ENCODE measurements around the gene ALOXE3. TPM values are rescaled to one million over a fixed set of nuclear protein-coding genes. Genes with fewer than 3 reads are reported as not detected.

Gene ALOXE3
- total RNA-seq, 1 donor from 2014 or later, result not detected

GRCh38 chr17:8084250-8084649, 34.1 kb downstream of the ALOXE3 start:
- Mint-ChIP-seq H3K36me3 (ENCODE audit: insufficient read depth) (no peaks in the 10 kb centered on the region), H3K4me3 (ENCODE audit: low read depth) (no peak overlapping the region), H3K4me1 (ENCODE audit: low read depth) (no peaks in the 10 kb centered on the region), H3K9me3 (ENCODE audit: low read depth) (no peaks in the 10 kb centered on the region), H3K27me3 (peaks cover 69% of the 10 kb centered on the region), H3K27ac (no peak overlapping the region)
- DNase-seq (ENCODE audit: low spot score, unreplicated experiment), result no peak
- no peak for TF ChIP-seq CTCF (IDR thresholded peaks at IDR 0.05; ENCODE audit: unreplicated experiment)

GRCh38 chr17:8082292-8082691, 36.0 kb downstream of the ALOXE3 start:
- Mint-ChIP-seq H3K9me3 (ENCODE audit: low read depth) (no peaks in the 10 kb centered on the region), H3K4me1 (ENCODE audit: low read depth) (no peaks in the 10 kb centered on the region), H3K36me3 (ENCODE audit: insufficient read depth) (no peaks in the 10 kb centered on the region), H3K4me3 (ENCODE audit: low read depth) (no peak overlapping the region), H3K27ac (no peak overlapping the region), H3K27me3 (peaks cover 70% of the 10 kb centered on the region)
- DNase-seq (ENCODE audit: low spot score, unreplicated experiment), result no peak
- TF ChIP-seq CTCF (IDR thresholded peaks at IDR 0.05; ENCODE audit: unreplicated experiment), result no peak

DNA sequence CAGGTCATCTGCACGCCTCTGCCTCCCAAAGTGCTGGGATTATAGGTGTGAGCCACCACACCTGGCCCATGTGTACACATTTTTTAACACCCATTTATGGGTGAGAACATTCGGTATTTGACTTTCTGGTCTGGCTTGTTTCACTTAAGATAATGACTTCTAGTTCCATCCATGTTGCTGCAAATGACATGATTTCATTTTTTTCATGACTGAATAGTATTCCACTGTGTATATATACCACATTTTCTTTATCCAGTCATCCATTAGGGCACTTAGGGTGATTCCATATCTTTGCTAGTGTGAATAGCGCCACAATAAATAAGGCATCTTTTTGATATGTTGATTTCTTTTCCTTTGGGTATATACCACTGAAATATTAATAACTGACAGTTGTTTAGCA, 36.4 kb downstream of the ALOXE3 start:
- Mint-ChIP-seq H3K4me1 (ENCODE audit: low read depth) (no peaks in the 10 kb centered on the region), H3K27me3 (peaks cover 70% of the 10 kb centered on the region), H3K36me3 (ENCODE audit: insufficient read depth) (no peaks in the 10 kb centered on the region), H3K4me3 (ENCODE audit: low read depth) (no peak overlapping the region), H3K27ac (no peak overlapping the region), H3K9me3 (ENCODE audit: low read depth) (no peaks in the 10 kb centered on the region)
- TF ChIP-seq CTCF (IDR thresholded peaks at IDR 0.05; ENCODE audit: unreplicated experiment), result no peak
- no peak for DNase-seq (ENCODE audit: low spot score, unreplicated experiment)

DNA sequence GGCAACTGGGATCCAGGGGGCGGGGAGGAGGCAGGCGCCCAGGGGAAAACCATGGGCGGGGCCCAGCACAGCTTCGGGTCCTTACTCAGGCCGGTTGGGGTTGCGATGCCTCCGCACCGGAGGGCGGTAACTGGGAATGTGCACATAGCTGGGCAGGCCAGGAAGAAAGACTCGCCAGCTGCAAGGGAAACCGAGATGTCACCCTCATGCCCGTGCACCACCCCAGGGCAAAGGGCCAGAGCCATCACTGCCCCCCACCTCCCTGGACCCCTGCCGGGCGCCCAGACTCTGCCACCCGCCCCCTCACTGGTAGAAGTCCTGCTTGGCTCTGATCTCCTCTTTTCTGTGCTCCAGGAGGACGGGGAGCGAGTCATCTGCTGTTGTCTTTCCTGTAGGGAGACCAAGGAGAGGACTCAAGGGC, 37.5 kb downstream of the ALOXE3 start:
- Mint-ChIP-seq H3K4me3 (ENCODE audit: low read depth) (no peak overlapping the region), H3K27ac (no peak overlapping the region), H3K4me1 (ENCODE audit: low read depth) (no peaks in the 10 kb centered on the region), H3K9me3 (ENCODE audit: low read depth) (no peaks in the 10 kb centered on the region), H3K27me3 (peaks cover 72% of the 10 kb centered on the region), H3K36me3 (ENCODE audit: insufficient read depth) (no peaks in the 10 kb centered on the region)
- no peak for TF ChIP-seq CTCF (IDR thresholded peaks at IDR 0.05; ENCODE audit: unreplicated experiment)
- DNase-seq (ENCODE audit: low spot score, unreplicated experiment), result no peak

- Mint-ChIP-seq H3K36me3 (ENCODE audit: insufficient read depth) (no peaks in the 10 kb centered on the region), H3K4me1 (ENCODE audit: low read depth) (no peaks in the 10 kb centered on the region), H3K4me3 (ENCODE audit: low read depth) (peak overlapping the region; percentile 72), H3K9me3 (ENCODE audit: low read depth) (no peaks in the 10 kb centered on the region), H3K27ac (no peak overlapping the region), H3K27me3 (peaks cover 72% of the 10 kb centered on the region)
- DNase-seq (ENCODE audit: low spot score, unreplicated experiment), result no peak
- TF ChIP-seq CTCF (IDR thresholded peaks at IDR 0.05; ENCODE audit: unreplicated experiment), result no peak
Observed at GRCh38 chr17:8080208-8080798, 38.0 kb downstream of the ALOXE3 start.

Measured in progenitor cell of endocrine pancreas (in vitro differentiated cells).